ENCODE results near the gene MAST3. TPM values are rescaled to one million over a fixed set of nuclear protein-coding genes. Genes with fewer than 3 reads are reported as not detected.
"Not testable (repeated sequence)": the region's sequence is repeated elsewhere in the genome, so short reads cannot be mapped to it uniquely, and the experiment has no call there.

MAST3 gene
- total RNA-seq, 1 donor from 2014 or later: 4.9 TPM

GRCh38 chr19:18083929-18084684 lies 13.5 kb upstream of the MAST3 start:
- ATAC-seq (ENCODE audit: poor library complexity) (no peak), DNase-seq (no peak)
- intact Hi-C loops (cut with DNase I): no loop called here

- intact Hi-C loops (cut with DNase I): no loop called here
- DNase-seq (no peak), ATAC-seq (ENCODE audit: poor library complexity) (no peak)
These were observed 11.7 kb upstream of the MAST3 start for GRCh38 chr19:18085702-18086457.

- ATAC-seq (ENCODE audit: poor library complexity) (peak; percentile 45), DNase-seq (no peak)
- intact Hi-C loops (cut with DNase I): no loop called here
These were observed 10.9 kb upstream of the MAST3 start, which contains the start of gene IL12RB1 for GRCh38 chr19:18086590-18087138. Gene IL12RB1, minus strand, starts transcription at chr19:18086934. Its CDS starts 111 bp downstream, at chr19:18086823.

- intact Hi-C loops (cut with DNase I): not testable (repeated sequence)
- DNase-seq (peak; percentile 71), ATAC-seq (ENCODE audit: poor library complexity) (peak; percentile 34)
These were observed 8.5 kb upstream of the MAST3 start for GRCh38 chr19:18089096-18089541.

- no peak for ATAC-seq (ENCODE audit: poor library complexity)
- intact Hi-C loops (cut with DNase I): no loop called here
These were observed 7.9 kb upstream of the MAST3 start for GRCh38 chr19:18089726-18090125.

GRCh38 chr19:18090545-18091216 lies 6.9 kb upstream of the MAST3 start:
- ATAC-seq (ENCODE audit: poor library complexity): no peak
- intact Hi-C loops (cut with DNase I): no loop called here
- peak; percentile 57 for DNase-seq

More at GRCh38 chr19:18089726-18090125, 7.9 kb upstream of the MAST3 start:
- no peak for DNase-seq

- ATAC-seq (ENCODE audit: poor library complexity) (peak; percentile 47), DNase-seq (peak; percentile 77)
- intact Hi-C loops (cut with DNase I): no loop called here
These were observed 6.4 kb upstream of the MAST3 start for GRCh38 chr19:18091217-18091608.

GRCh38 chr19:18093439-18094161 lies 4.0 kb upstream of the MAST3 start:
- ATAC-seq (ENCODE audit: poor library complexity): no peak
- intact Hi-C loops (cut with DNase I): no loop called here
- no peak for DNase-seq

GRCh38 chr19:18096258-18096657 lies 1.3 kb upstream of the MAST3 start:
- ATAC-seq (ENCODE audit: poor library complexity): no peak
- intact Hi-C loops (cut with DNase I): no loop called here
- DNase-seq: no peak

GRCh38 chr19:18097993-18098890 lies 664 bp downstream of the MAST3 start:
- intact Hi-C loops (cut with DNase I): no loop called here
- ATAC-seq (ENCODE audit: poor library complexity) (no peak), DNase-seq (no peak)

GRCh38 chr19:18098891-18099622 lies 1.5 kb downstream of the MAST3 start:
- DNase-seq: no peak
- intact Hi-C loops (cut with DNase I): no loop called here
- no peak for ATAC-seq (ENCODE audit: poor library complexity)

GRCh38 chr19:18099623-18099995 lies 2.0 kb downstream of the MAST3 start:
- intact Hi-C loops (cut with DNase I): no loop called here
- ATAC-seq (ENCODE audit: poor library complexity) (no peak), DNase-seq (no peak)

- no peak for DNase-seq
- intact Hi-C loops (cut with DNase I): no loop called here
- no peak for ATAC-seq (ENCODE audit: poor library complexity)
These were observed 3.1 kb downstream of the MAST3 start for GRCh38 chr19:18100710-18101109.

- intact Hi-C loops (cut with DNase I): no loop called here
These were observed 3.7 kb downstream of the MAST3 start for GRCh38 chr19:18101268-18101667.

GRCh38 chr19:18102916-18103542 lies 5.5 kb downstream of the MAST3 start:
- intact Hi-C loops (cut with DNase I): no loop called here
- no peak for ATAC-seq (ENCODE audit: poor library complexity)
- no peak for DNase-seq

More at GRCh38 chr19:18101268-18101667, 3.7 kb downstream of the MAST3 start:
- DNase-seq: no peak
- ATAC-seq (ENCODE audit: poor library complexity): no peak

GRCh38 chr19:18104793-18105131 lies 7.2 kb downstream of the MAST3 start:
- intact Hi-C loops (cut with DNase I): no loop called here
- DNase-seq (no peak), ATAC-seq (ENCODE audit: poor library complexity) (no peak)

GRCh38 chr19:18105259-18105658 lies 7.7 kb downstream of the MAST3 start:
- DNase-seq; ATAC-seq (ENCODE audit: poor library complexity); intact Hi-C loops (cut with DNase I): not testable (repeated sequence)
